HG03354 (cell line): ENCODE measurements around the gene TKFC.

Source experiments
- ATAC-seq: cut with Tn5 transposase; IDR thresholded peaks from one replicate; pipeline ENCODE4 v1.9.1; 2021; ENCODE audit warnings: mild to moderate bottlenecking; ENCODE audit not compliant: unreplicated experiment, poor library complexity, severe bottlenecking

TKFC gene

GRCh38 chr11:61309739-61310138 lies 23.3 kb upstream of the TKFC start:
- ATAC-seq, result no peak

GRCh38 chr11:61310749-61311148 lies 22.3 kb upstream of the TKFC start:
- ATAC-seq, result no peak

- no peak for ATAC-seq
Measured at GRCh38 chr11:61315260-61315659, 17.8 kb upstream of the TKFC start.

GRCh38 chr11:61325649-61326414 lies 7.2 kb upstream of the TKFC start:
- no peak for ATAC-seq

- ATAC-seq, result no peak
Measured at GRCh38 chr11:61327669-61328071, 5.4 kb upstream of the TKFC start.

GRCh38 chr11:61328351-61328750 lies 4.7 kb upstream of the TKFC start:
- ATAC-seq, result no peak

GRCh38 chr11:61329871-61330270 lies 3.2 kb upstream of the TKFC start:
- no peak for ATAC-seq

- ATAC-seq, result no peak
Measured at GRCh38 chr11:61331651-61332050, 1.4 kb upstream of the TKFC start.

- peak; percentile 22 for ATAC-seq
Measured at GRCh38 chr11:61332281-61332796, 689 bp upstream of the TKFC start.

GRCh38 chr11:61333550-61334433 lies 764 bp downstream of the TKFC start:
- peak; percentile 9 for ATAC-seq

GRCh38 chr11:61334434-61335354 lies 1.7 kb downstream of the TKFC start:
- ATAC-seq, result no peak

GRCh38 chr11:61335355-61335710 lies 2.3 kb downstream of the TKFC start:
- no peak for ATAC-seq

- ATAC-seq, result peak; percentile 61
Measured at GRCh38 chr11:61336171-61336935, 3.3 kb downstream of the TKFC start.

GRCh38 chr11:61337706-61338470 lies 4.9 kb downstream of the TKFC start:
- ATAC-seq, result no peak

- ATAC-seq, result no peak
Measured at GRCh38 chr11:61338783-61339489, 5.9 kb downstream of the TKFC start.

- ATAC-seq, result no peak
Measured at GRCh38 chr11:61339490-61339878, 6.5 kb downstream of the TKFC start.

GRCh38 chr11:61340979-61341378 lies 8.0 kb downstream of the TKFC start:
- ATAC-seq, result no peak

- ATAC-seq, result no peak
Measured at GRCh38 chr11:61341706-61342105, 8.7 kb downstream of the TKFC start.
